Measurements from ENCODE around the gene AURKAIP1.

The AURKAIP1 gene

GRCh38 chr1:1373815-1374588, 1.0 kb downstream of the AURKAIP1 start:
- no peaks in the 10 kb centered on the region for H3K36me3 ChIP-seq (ENCODE audit: insufficient read depth)
- peak overlapping the region; percentile 89 for H3K4me3 ChIP-seq (IDR thresholded peaks at IDR 0.05; ENCODE audit: insufficient read depth, low read depth, low read length)
- H3K27ac ChIP-seq, result no peak overlapping the region
- TF ChIP-seq CTCF (conservative IDR thresholded peaks at IDR 0.05; ENCODE audit: low read depth, low read length), result no peak
- no peak overlapping the region for H2AFZ ChIP-seq (ENCODE audit: low read depth)
- H3K79me2 ChIP-seq (ENCODE audit: insufficient read depth, low read depth), result peaks cover 25% of the 10 kb centered on the region
- H3K4me2 ChIP-seq, result peak overlapping the region; percentile 96
- H3K9ac ChIP-seq, result peak overlapping the region; percentile 79; the same call in 1 of the 2 replicates
- H4K20me1 ChIP-seq (ENCODE audit: insufficient read depth), result no peaks in the 10 kb centered on the region
- peaks cover 42% of the 10 kb centered on the region for H3K4me1 ChIP-seq (ENCODE audit: low read depth, poor library complexity, severe bottlenecking)
- H3K27me3 ChIP-seq (ENCODE audit: insufficient read depth, low read depth), result no peaks in the 10 kb centered on the region

GRCh38 chr1:1373051-1373814, 1.8 kb downstream of the AURKAIP1 start:
- no peaks in the 10 kb centered on the region for H4K20me1 ChIP-seq (ENCODE audit: insufficient read depth)
- H3K4me3 ChIP-seq (IDR thresholded peaks at IDR 0.05; ENCODE audit: insufficient read depth, low read depth, low read length), result no peak overlapping the region
- peaks cover 25% of the 10 kb centered on the region for H3K79me2 ChIP-seq (ENCODE audit: insufficient read depth, low read depth)
- H3K27me3 ChIP-seq (ENCODE audit: insufficient read depth, low read depth), result no peaks in the 10 kb centered on the region
- no peak overlapping the region for H3K9ac ChIP-seq
- no peaks in the 10 kb centered on the region for H3K36me3 ChIP-seq (ENCODE audit: insufficient read depth)
- no peak for TF ChIP-seq CTCF (conservative IDR thresholded peaks at IDR 0.05; ENCODE audit: low read depth, low read length)
- no peak overlapping the region for H3K27ac ChIP-seq
- peaks cover 42% of the 10 kb centered on the region for H3K4me1 ChIP-seq (ENCODE audit: low read depth, poor library complexity, severe bottlenecking)
- H3K4me2 ChIP-seq, result peak overlapping the region; percentile 96; the same call in 1 of the 2 replicates
- H2AFZ ChIP-seq (ENCODE audit: low read depth), result no peak overlapping the region

GRCh38 chr1:1371746-1372711, 3.0 kb downstream of the AURKAIP1 start:
- no peak overlapping the region for H3K9ac ChIP-seq
- no peaks in the 10 kb centered on the region for H4K20me1 ChIP-seq (ENCODE audit: insufficient read depth)
- H3K4me2 ChIP-seq, result peak overlapping the region; percentile 99
- H3K36me3 ChIP-seq (ENCODE audit: insufficient read depth), result no peaks in the 10 kb centered on the region
- H2AFZ ChIP-seq (ENCODE audit: low read depth), result no peak overlapping the region
- H3K79me2 ChIP-seq (ENCODE audit: insufficient read depth, low read depth), result peaks cover 25% of the 10 kb centered on the region
- H3K4me1 ChIP-seq (ENCODE audit: low read depth, poor library complexity, severe bottlenecking), result peaks cover 42% of the 10 kb centered on the region
- TF ChIP-seq CTCF (conservative IDR thresholded peaks at IDR 0.05; ENCODE audit: low read depth, low read length), result peak; percentile 90
- peak overlapping the region; percentile 33; the same call in 1 of the 2 replicates for H3K27ac ChIP-seq
- H3K4me3 ChIP-seq (IDR thresholded peaks at IDR 0.05; ENCODE audit: insufficient read depth, low read depth, low read length), result peak overlapping the region; percentile 54
- H3K27me3 ChIP-seq (ENCODE audit: insufficient read depth, low read depth), result no peaks in the 10 kb centered on the region

GRCh38 chr1:1371364-1371745, 3.7 kb downstream of the AURKAIP1 start:
- H4K20me1 ChIP-seq (ENCODE audit: insufficient read depth), result no peaks in the 10 kb centered on the region
- H2AFZ ChIP-seq (ENCODE audit: low read depth), result no peak overlapping the region
- peak overlapping the region; percentile 99 for H3K4me2 ChIP-seq
- H3K36me3 ChIP-seq (ENCODE audit: insufficient read depth), result no peaks in the 10 kb centered on the region
- H3K4me3 ChIP-seq (IDR thresholded peaks at IDR 0.05; ENCODE audit: insufficient read depth, low read depth, low read length), result peak overlapping the region; percentile 54
- H3K4me1 ChIP-seq (ENCODE audit: low read depth, poor library complexity, severe bottlenecking), result peaks cover 42% of the 10 kb centered on the region
- peak overlapping the region; percentile 11; the same call in 1 of the 2 replicates for H3K27ac ChIP-seq
- no peak for TF ChIP-seq CTCF (conservative IDR thresholded peaks at IDR 0.05; ENCODE audit: low read depth, low read length)
- H3K27me3 ChIP-seq (ENCODE audit: insufficient read depth, low read depth), result no peaks in the 10 kb centered on the region
- peaks cover 25% of the 10 kb centered on the region for H3K79me2 ChIP-seq (ENCODE audit: insufficient read depth, low read depth)
- no peak overlapping the region for H3K9ac ChIP-seq

All from KMS-11 (cell line).